ENCODE measurements around the gene SEC31B. TPM values are rescaled to one million over a fixed set of nuclear protein-coding genes. Genes with fewer than 3 reads are reported as not detected.

The SEC31B gene
- total and polyA plus RNA-seq, 3 donors from 2014 or later: 23.1 to 42.0 (median 32.8) TPM

GRCh38 chr10:100446130-100446761 lies 73.4 kb downstream of the SEC31B start:
- WGBS, 2 donors: 67% methylated on average over 4 of the region's 4 CpGs
- H3K27me3 ChIP-seq: no peaks in the 10 kb centered on the region

GRCh38 chr10:100442548-100442947 lies 77.1 kb downstream of the SEC31B start:
- intact Hi-C loops (cut with DNase I; ENCODE audit: low total_unique reads): no loop called here
- no peak for TF ChIP-seq POLR2A (IDR thresholded peaks at IDR 0.05)
- no peak for TF ChIP-seq CTCF (IDR thresholded peaks at IDR 0.05)
- H3K27me3 ChIP-seq: no peaks in the 10 kb centered on the region
- no peak overlapping the region for H3K27ac ChIP-seq
- H3K36me3 ChIP-seq (ENCODE audit: low read depth, missing control alignments): no peaks in the 10 kb centered on the region
- H3K9me3 ChIP-seq: no peaks in the 10 kb centered on the region
- 88 to 89% methylated on average over 3 of the region's 3 CpGs for WGBS, 2 donors
- no peaks in the 10 kb centered on the region for H3K4me1 ChIP-seq
- no peak for DNase-seq
- H3K4me3 ChIP-seq: no peak overlapping the region

More at GRCh38 chr10:100446130-100446761, 73.4 kb downstream of the SEC31B start:
- H3K4me3 ChIP-seq: no peak overlapping the region
- H3K36me3 ChIP-seq (ENCODE audit: low read depth, missing control alignments): no peaks in the 10 kb centered on the region
- H3K9me3 ChIP-seq: no peaks in the 10 kb centered on the region
- no peak overlapping the region for H3K27ac ChIP-seq
- TF ChIP-seq CTCF (IDR thresholded peaks at IDR 0.05) (no peak), POLR2A (IDR thresholded peaks at IDR 0.05) (no peak)
- DNase-seq: no peak
- intact Hi-C loops (cut with DNase I; ENCODE audit: low total_unique reads): no loop called here
- no peaks in the 10 kb centered on the region for H3K4me1 ChIP-seq

GRCh38 chr10:100438674-100439315 lies 80.9 kb downstream of the SEC31B start:
- intact Hi-C loops (cut with DNase I; ENCODE audit: low total_unique reads): no loop called here
- no peak for DNase-seq

More at GRCh38 chr10:100438674-100439315, 80.9 kb downstream of the SEC31B start:
- H3K27ac ChIP-seq: no peak overlapping the region
- no peaks in the 10 kb centered on the region for H3K36me3 ChIP-seq (ENCODE audit: low read depth, missing control alignments)
- H3K4me1 ChIP-seq: no peaks in the 10 kb centered on the region
- H3K27me3 ChIP-seq: no peaks in the 10 kb centered on the region
- TF ChIP-seq POLR2A (IDR thresholded peaks at IDR 0.05) (no peak), CTCF (IDR thresholded peaks at IDR 0.05) (no peak)
- WGBS, 2 donors: 93 to 94% methylated on average over 6 of the region's 6 CpGs
- H3K9me3 ChIP-seq: no peaks in the 10 kb centered on the region
- no peak overlapping the region for H3K4me3 ChIP-seq

Other genes with a start within 250 kb of the SEC31B start
- 10 to 100 TPM; 23.3 to 35.5 TPM for gene BLOC1S2, start 233.2 kb downstream of the SEC31B start, total RNA-seq
- 49.2 TPM for gene BLOC1S2, start 233.2 kb downstream of the SEC31B start, polyA plus RNA-seq (ENCODE audit: insufficient read depth, low read depth, low replicate concordance)
- 1 to 10 TPM in 1 of 2 donors, under 1 TPM in 1; 0.99 to 1.6 TPM for gene PKD2L1, start 189.6 kb downstream of the SEC31B start, total RNA-seq
- gene PKD2L1, start 189.6 kb downstream of the SEC31B start, polyA plus RNA-seq (ENCODE audit: insufficient read depth, low read depth, low replicate concordance): 4.7 TPM
- gene SCD, start 172.6 kb downstream of the SEC31B start, total RNA-seq: 100 to 1,000 TPM; 147 to 196 TPM
- gene SCD, start 172.6 kb downstream of the SEC31B start, polyA plus RNA-seq (ENCODE audit: insufficient read depth, low read depth, low replicate concordance): 121 TPM
- under 1 TPM in 1 of 2 donors, not detected in 1; 0.37 TPM for gene WNT8B, start 56.9 kb downstream of the SEC31B start, total RNA-seq
- 0.20 TPM for gene WNT8B, start 56.9 kb downstream of the SEC31B start, polyA plus RNA-seq (ENCODE audit: insufficient read depth, low read depth, low replicate concordance)
- gene NDUFB8, start 10.0 kb upstream of the SEC31B start, total RNA-seq: 100 to 1,000 TPM; 141 to 219 TPM
- 150 TPM for gene NDUFB8, start 10.0 kb upstream of the SEC31B start, polyA plus RNA-seq (ENCODE audit: insufficient read depth, low read depth, low replicate concordance)
- 10 to 100 TPM; 30.9 to 34.3 TPM for gene HIF1AN, start 16.1 kb upstream of the SEC31B start, total RNA-seq
- 81.0 TPM for gene HIF1AN, start 16.1 kb upstream of the SEC31B start, polyA plus RNA-seq (ENCODE audit: insufficient read depth, low read depth, low replicate concordance)
- 1 to 10 TPM; 1.1 to 3.7 TPM for gene PAX2, start 225.7 kb upstream of the SEC31B start, total RNA-seq
- 1.5 TPM for gene PAX2, start 225.7 kb upstream of the SEC31B start, polyA plus RNA-seq (ENCODE audit: insufficient read depth, low read depth, low replicate concordance)

Measured in testis (tissue), 3 donors.